PC-9 (cell line): Measurements from ENCODE around the gene RNF144A.

ENCODE experiments used
- CTCF ChIP-seq: fragments of 200-600 bp; sonication (generic); conservative IDR thresholded peaks from 2 replicates; pipeline ENCODE4 v1.6.1; 2017; ENCODE audit warnings: mixed run types, antibody characterized with exemption, mild to moderate bottlenecking, moderate library complexity
- EZH2 ChIP-seq: fragments of 200-600 bp; sonication (generic); IDR thresholded peaks from 2 replicates; pipeline ENCODE4 v1.8.0; 2017; ENCODE audit warnings: antibody characterized with exemption, low read depth

GRCh38 chr2:6958616-6959235, 41.5 kb downstream of the RNF144A start:
- TF ChIP-seq CTCF (no peak), EZH2 (no peak)
